ENCODE data around the gene DEF6. TPM values are rescaled to one million over a fixed set of nuclear protein-coding genes. Genes with fewer than 3 reads are reported as not detected.

The DEF6 gene
- total RNA-seq, 1 donor from 2014 or later, result 6.0 TPM

DNA sequence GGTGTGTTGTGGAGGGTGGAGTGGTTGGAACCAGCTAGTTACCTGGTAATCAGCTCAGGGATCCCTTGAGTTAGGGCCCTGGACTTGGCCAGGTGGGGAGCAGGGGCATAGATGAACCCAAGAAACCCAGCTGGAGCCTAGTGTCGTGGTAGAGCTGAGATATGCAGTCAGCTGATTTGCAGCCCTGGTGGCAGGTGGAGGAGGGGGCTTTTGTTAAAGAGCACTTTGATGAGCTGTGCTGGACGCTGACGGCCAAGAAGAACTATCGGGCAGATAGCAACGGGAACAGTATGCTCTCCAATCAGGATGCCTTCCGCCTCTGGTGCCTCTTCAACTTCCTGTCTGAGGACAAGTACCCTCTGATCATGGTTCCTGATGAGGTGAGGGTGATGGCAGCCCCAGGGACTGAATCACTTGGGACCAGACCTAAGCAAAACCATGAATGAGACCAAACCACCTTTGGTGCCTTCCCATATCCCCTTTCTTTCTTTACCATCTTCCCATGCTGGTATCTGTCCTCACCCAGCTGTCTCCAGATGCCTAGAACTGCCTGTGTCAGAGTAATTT is 12.7 kb downstream of the DEF6 start:
- TF ChIP-seq, protein P1, sequence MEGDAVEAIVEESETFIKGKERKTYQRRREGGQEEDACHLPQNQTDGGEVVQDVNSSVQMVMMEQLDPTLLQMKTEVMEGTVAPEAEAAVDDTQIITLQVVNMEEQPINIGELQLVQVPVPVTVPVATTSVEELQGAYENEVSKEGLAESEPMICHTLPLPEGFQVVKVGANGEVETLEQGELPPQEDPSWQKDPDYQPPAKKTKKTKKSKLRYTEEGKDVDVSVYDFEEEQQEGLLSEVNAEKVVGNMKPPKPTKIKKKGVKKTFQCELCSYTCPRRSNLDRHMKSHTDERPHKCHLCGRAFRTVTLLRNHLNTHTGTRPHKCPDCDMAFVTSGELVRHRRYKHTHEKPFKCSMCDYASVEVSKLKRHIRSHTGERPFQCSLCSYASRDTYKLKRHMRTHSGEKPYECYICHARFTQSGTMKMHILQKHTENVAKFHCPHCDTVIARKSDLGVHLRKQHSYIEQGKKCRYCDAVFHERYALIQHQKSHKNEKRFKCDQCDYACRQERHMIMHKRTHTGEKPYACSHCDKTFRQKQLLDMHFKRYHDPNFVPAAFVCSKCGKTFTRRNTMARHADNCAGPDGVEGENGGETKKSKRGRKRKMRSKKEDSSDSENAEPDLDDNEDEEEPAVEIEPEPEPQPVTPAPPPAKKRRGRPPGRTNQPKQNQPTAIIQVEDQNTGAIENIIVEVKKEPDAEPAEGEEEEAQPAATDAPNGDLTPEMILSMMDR (conservative IDR thresholded peaks at IDR 0.05; ENCODE audit: low read depth, low read length), result no peak
- no peak overlapping the region for H3K4me3 ChIP-seq (ENCODE audit: low read depth, low read length)
- no peak for DNase-seq (ENCODE audit: low read depth)

DNA sequence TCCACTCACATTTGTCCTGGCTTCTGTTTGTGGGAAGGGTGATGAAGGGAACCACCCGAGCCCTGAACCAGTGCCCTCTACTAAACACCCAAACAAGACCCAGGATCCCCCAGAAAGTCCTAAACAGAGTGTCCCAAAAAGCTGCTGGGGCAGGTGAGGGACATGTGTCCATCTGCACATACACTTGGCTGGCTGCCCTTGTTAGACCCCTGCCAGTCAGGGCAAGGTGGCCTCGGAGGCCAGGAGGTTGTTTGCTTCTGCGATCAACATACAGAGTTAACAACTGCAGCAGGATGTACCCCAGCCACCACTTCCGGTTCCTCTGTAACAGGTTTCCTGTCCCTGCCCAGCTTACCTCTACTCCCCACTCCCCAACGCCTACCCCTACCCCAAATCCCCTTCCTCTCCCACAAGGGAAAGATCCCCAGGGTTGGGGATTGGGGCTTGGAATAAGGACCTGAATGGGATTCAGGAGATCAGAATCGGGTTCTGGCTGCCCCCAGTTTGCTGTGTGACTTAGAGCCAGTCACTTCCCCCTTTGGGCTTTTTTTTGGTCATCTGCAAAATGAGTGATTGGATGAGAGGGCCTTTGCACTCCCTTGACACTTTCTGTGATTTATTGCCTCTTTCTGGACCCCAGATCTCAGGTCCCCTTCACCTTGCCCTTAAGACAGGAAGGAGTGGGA is 13.9 kb downstream of the DEF6 start:
- TF ChIP-seq, protein P1 (conservative IDR thresholded peaks at IDR 0.05; ENCODE audit: low read depth, low read length), result no peak
- H3K4me3 ChIP-seq (ENCODE audit: low read depth, low read length), result no peak overlapping the region
- DNase-seq (ENCODE audit: low read depth), result no peak

DNA sequence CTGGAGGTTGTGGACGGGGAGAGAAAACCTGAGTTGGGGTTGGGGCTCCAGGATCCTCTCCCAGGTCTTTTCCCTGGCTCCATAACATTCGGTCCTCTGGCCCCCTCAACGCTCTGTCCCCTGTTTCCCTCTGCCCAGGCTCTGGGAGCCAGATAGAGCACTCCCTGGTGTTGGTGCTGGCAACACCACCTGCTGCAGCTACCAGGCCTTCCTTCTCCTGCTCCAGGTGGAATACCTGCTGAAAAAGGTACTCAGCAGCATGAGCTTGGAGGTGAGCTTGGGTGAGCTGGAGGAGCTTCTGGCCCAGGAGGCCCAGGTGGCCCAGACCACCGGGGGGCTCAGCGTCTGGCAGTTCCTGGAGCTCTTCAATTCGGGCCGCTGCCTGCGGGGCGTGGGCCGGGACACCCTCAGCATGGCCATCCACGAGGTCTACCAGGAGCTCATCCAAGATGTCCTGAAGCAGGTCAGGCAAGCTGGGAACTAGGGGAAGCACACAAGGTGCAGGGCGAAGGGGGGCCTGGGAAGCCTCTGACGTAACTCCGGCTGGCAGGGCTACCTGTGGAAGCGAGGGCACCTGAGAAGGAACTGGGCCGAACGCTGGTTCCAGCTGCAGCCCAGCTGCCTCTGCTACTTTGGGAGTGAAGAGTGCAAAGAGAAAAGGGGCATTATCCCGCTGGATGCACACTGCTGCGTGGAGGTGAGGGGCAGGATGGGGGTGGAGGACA is 14.6 kb downstream of the DEF6 start:
- DNase-seq (ENCODE audit: low read depth), result no peak
- TF ChIP-seq, protein P1 (conservative IDR thresholded peaks at IDR 0.05; ENCODE audit: low read depth, low read length), result no peak
- no peak overlapping the region for H3K4me3 ChIP-seq (ENCODE audit: low read depth, low read length)

DNA sequence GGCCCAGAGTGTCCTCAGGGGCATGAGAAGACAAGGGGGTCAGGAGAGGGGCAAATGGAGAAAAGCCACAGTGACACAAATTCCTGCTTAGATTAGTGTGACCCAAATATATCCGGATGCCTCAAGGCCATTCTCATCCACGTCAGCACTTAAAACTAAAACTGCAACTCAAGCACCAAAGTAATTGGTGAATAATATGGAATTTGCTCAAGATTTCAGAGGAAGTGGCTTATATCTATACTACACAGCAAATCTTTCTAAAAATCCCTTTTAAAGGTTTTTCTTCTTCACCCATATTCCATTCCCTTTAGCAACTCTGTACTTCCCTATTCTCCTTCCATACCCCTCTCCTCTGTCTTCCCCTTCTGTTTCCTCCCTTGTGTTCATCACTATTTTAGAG is 15.2 kb downstream of the DEF6 start:
- DNase-seq (ENCODE audit: low read depth), result no peak
- no peak overlapping the region for H3K4me3 ChIP-seq (ENCODE audit: low read depth, low read length)
- TF ChIP-seq, protein P1 (conservative IDR thresholded peaks at IDR 0.05; ENCODE audit: low read depth, low read length), result no peak

DNA sequence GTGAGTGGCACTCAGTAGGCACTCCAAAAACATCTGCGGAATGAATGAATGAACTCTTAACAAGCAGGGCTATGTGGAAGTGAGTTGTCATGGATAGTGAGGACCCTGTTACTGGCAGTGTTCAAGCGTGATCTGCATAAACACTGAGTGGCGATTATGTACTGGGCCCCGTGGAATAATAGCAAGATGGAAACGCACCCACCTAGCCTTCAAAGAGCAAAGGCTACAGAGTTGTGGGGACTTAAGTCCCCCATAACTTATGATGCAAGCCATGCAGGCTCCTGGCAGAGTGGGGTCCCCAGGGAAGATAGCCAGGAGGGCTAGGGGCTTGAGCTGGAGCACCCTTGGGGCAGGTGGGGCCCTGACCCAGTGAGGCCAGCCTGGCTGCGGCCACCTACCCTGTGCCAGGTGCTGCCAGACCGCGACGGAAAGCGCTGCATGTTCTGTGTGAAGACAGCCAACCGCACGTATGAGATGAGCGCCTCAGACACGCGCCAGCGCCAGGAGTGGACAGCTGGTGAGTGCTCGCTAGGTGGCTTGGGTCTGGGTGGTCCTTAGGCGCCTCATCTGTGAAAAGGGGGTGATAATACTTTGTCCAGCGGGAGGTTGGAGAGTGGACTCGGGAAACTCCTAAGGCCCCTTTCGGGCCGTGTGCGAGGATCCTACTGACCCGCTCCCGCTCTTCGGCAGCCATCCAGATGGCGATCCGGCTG is 20.0 kb downstream of the DEF6 start:
- TF ChIP-seq, protein P1 (conservative IDR thresholded peaks at IDR 0.05; ENCODE audit: low read depth, low read length), result no peak
- no peak for DNase-seq (ENCODE audit: low read depth)
- peak overlapping the region; percentile 56 for H3K4me3 ChIP-seq (ENCODE audit: low read depth, low read length)

DNA sequence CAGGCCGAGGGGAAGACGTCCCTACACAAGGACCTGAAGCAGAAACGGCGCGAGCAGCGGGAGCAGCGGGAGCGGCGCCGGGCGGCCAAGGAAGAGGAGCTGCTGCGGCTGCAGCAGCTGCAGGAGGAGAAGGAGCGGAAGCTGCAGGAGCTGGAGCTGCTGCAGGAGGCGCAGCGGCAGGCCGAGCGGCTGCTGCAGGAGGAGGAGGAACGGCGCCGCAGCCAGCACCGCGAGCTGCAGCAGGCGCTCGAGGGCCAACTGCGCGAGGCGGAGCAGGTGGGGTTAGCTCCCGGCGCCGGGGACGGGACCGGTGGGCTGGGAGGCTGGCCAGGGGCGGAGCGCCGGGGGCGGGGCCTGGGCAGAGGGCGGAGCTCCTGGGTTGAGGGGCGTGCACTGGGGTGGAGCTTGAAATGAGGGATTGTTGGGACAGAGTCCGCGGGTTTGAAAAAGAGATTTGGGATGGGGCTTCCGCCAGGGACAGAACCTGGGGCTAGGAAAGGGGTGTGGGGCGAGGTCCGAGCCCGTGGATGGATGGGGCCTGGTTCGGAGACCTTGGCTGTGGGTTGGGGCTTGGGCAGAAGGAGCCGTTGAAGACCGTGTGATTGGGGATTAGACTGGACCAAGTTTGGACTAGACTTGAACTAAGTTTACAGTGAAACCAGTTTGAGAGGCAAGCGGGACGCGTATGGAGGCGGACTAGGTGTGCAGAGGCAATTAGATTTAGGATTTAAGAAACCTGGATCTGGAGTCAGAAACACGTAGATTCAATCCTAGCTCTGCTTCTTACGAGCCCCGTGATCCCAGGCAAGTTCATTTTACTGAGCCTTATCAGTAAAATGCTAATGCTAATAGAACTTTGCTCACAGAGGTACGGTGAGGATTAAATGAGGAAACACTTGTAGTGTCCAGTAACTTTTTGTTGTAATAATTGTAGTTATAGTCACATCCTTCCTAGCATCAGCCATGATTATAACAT is 20.9 kb downstream of the DEF6 start:
- TF ChIP-seq, protein P1 (conservative IDR thresholded peaks at IDR 0.05; ENCODE audit: low read depth, low read length), result no peak
- no peak for DNase-seq (ENCODE audit: low read depth)
- H3K4me3 ChIP-seq (ENCODE audit: low read depth, low read length), result peak overlapping the region; percentile 56

All from epithelial cell of proximal tubule (primary cell).